H9 (cell line): ENCODE data around the gene HSPB2. TPM values are rescaled to one million over a fixed set of nuclear protein-coding genes. Genes with fewer than 3 reads are reported as not detected.

Source experiments
- DNase-seq: peaks from one replicate; pipeline ENCODE4 v3.0.0-alpha.2; 2017
- H2AFZ ChIP-seq: one replicate; pipeline ENCODE4 v1.6.1; 2013; ENCODE audit warnings: mild to moderate bottlenecking, low read length, control low read depth, moderate library complexity
- H2AK5ac ChIP-seq: 2 replicates; pipeline ENCODE4 v1.6.1; 2013; ENCODE audit warnings: low read length, control low read depth, mixed read lengths; ENCODE audit not compliant: insufficient read length
- H2BK120ac ChIP-seq: one replicate; pipeline ENCODE4 v1.6.1; 2013; ENCODE audit warnings: low read depth, mild to moderate bottlenecking, low read length, control low read depth, inconsistent platforms; ENCODE audit not compliant: poor library complexity, severe bottlenecking
- H2BK12ac ChIP-seq: 2 replicates; pipeline ENCODE4 v1.6.1; 2013; ENCODE audit warnings: low read length, control low read depth, mixed read lengths, low read depth; ENCODE audit not compliant: insufficient read length
- H2BK15ac ChIP-seq: 2 replicates; pipeline ENCODE4 v1.6.1; 2013; ENCODE audit warnings: low read depth, low read length, control low read depth
- H2BK20ac ChIP-seq: one replicate; pipeline ENCODE4 v1.6.1; 2013; ENCODE audit warnings: low read depth, mild to moderate bottlenecking, low read length, control low read depth, inconsistent platforms; ENCODE audit not compliant: poor library complexity, severe bottlenecking
- H2BK5ac ChIP-seq: 2 replicates; pipeline ENCODE4 v1.6.1; 2013; ENCODE audit warnings: low read length, control low read depth, mixed read lengths; ENCODE audit not compliant: insufficient read length
- H3K14ac ChIP-seq: 2 replicates; pipeline ENCODE4 v1.6.1; 2013; ENCODE audit warnings: low read length, control low read depth; ENCODE audit not compliant: insufficient read depth
- H3K18ac ChIP-seq: 2 replicates; pipeline ENCODE4 v1.6.1; 2013; ENCODE audit warnings: low read depth, mild to moderate bottlenecking, mixed read lengths, low read length, control low read depth; ENCODE audit not compliant: insufficient read length
- H3K23ac ChIP-seq: 2 replicates; pipeline ENCODE4 v1.6.1; 2013; ENCODE audit warnings: low read length, control low read depth, mixed read lengths, low read depth; ENCODE audit not compliant: insufficient read length
- H3K23me2 ChIP-seq: 2 replicates; pipeline ENCODE4 v1.6.1; 2013; ENCODE audit warnings: low read depth, mild to moderate bottlenecking, mixed read lengths, low read length, control low read depth; ENCODE audit not compliant: insufficient read length, poor library complexity, severe bottlenecking
- H3K27ac ChIP-seq: 2 replicates; pipeline ENCODE4 v1.5.1; 2013; ENCODE audit warnings: low read length, control low read depth, mixed read lengths, low read depth; ENCODE audit not compliant: insufficient read length
- H3K27me3 ChIP-seq: 2 replicates; pipeline ENCODE4 v1.6.1; 2013; ENCODE audit warnings: low read length, control low read depth, inconsistent platforms; ENCODE audit not compliant: insufficient read depth
- H3K4ac ChIP-seq: 2 replicates; pipeline ENCODE4 v1.6.1; 2013; ENCODE audit warnings: low read depth, mild to moderate bottlenecking, control low read depth, inconsistent platforms, low read length, moderate library complexity
- H3K4me1 ChIP-seq: 2 replicates; pipeline ENCODE4 v1.6.1; 2013; ENCODE audit warnings: low read length, control low read depth, inconsistent platforms; ENCODE audit not compliant: insufficient read depth
- H3K4me2 ChIP-seq: 2 replicates; pipeline ENCODE4 v1.6.1; 2013; ENCODE audit warnings: low read length, control low read depth, mixed read lengths; ENCODE audit not compliant: insufficient read length, insufficient read depth
- H3K56ac ChIP-seq: 2 replicates; pipeline ENCODE4 v1.6.1; 2013; ENCODE audit warnings: low read depth, mild to moderate bottlenecking, mixed read lengths, low read length, control low read depth; ENCODE audit not compliant: insufficient read length
- H3K79me1 ChIP-seq: 2 replicates; pipeline ENCODE4 v1.6.1; 2013; ENCODE audit warnings: low read depth, mild to moderate bottlenecking, moderate library complexity, low read length, control low read depth, inconsistent platforms; ENCODE audit not compliant: insufficient read depth, poor library complexity, severe bottlenecking
- H3K79me2 ChIP-seq: 2 replicates; pipeline ENCODE4 v1.6.1; 2013; ENCODE audit warnings: low read length, control low read depth, inconsistent platforms; ENCODE audit not compliant: insufficient read depth
- H3K9ac ChIP-seq: 2 replicates; pipeline ENCODE4 v1.6.1; 2013; ENCODE audit warnings: low read length, control low read depth, mixed read lengths; ENCODE audit not compliant: insufficient read length; ENCODE audit errors: extremely low read depth
- H3K9me3 ChIP-seq: one replicate; pipeline ENCODE4 v1.6.1; 2013; ENCODE audit warnings: low read depth, low read length, inconsistent platforms; ENCODE audit not compliant: control insufficient read depth
- H3T11ph ChIP-seq: one replicate; pipeline ENCODE4 v1.6.1; 2013; ENCODE audit warnings: mild to moderate bottlenecking, low read length, control low read depth, inconsistent platforms
- H4K20me1 ChIP-seq: one replicate; pipeline ENCODE4 v1.6.1; 2013; ENCODE audit not compliant: control insufficient read depth, insufficient read length, insufficient read depth
- H4K5ac ChIP-seq: 2 replicates; pipeline ENCODE4 v1.6.1; 2013; ENCODE audit warnings: low read depth, mild to moderate bottlenecking, mixed read lengths, low read length, control low read depth; ENCODE audit not compliant: insufficient read length
- H4K8ac ChIP-seq: replicated peaks from 2 replicates; pipeline ENCODE4 v1.6.1; 2013; ENCODE audit warnings: low read length, control low read depth, mixed read lengths, low read depth; ENCODE audit not compliant: insufficient read length
- H4K91ac ChIP-seq: 2 replicates; pipeline ENCODE4 v1.6.1; 2013; ENCODE audit warnings: low read depth, mild to moderate bottlenecking, moderate library complexity, mixed read lengths, low read length, control low read depth; ENCODE audit not compliant: insufficient read length
- H3K27ac Mint-ChIP-seq, 3 experiments: 2 replicates in 2 of 3; 3 replicates in 1 of 3; pipeline ENCODE4 v1.8.0; 2020 to 2021; ENCODE audit warnings: mixed read lengths in 3 of 3, mild to moderate bottlenecking in 1 of 3, moderate library complexity in 1 of 3
- H3K27me3 Mint-ChIP-seq: 2 replicates; pipeline ENCODE4 v1.8.0; 2021; ENCODE audit warnings: low read depth, mild to moderate bottlenecking, moderate library complexity, mixed read lengths
- H3K36me3 Mint-ChIP-seq, 3 experiments: 2 replicates in 2 of 3; 3 replicates in 1 of 3; pipeline ENCODE4 v1.8.0; 2020 to 2021; ENCODE audit warnings: low read depth in 3 of 3, mixed read lengths in 3 of 3; ENCODE audit not compliant: insufficient read depth in 1 of 3
- H3K4me1 Mint-ChIP-seq, 2 experiments: 2 replicates each; pipeline ENCODE4 v1.8.0; 2020; ENCODE audit warnings: mixed read lengths in 2 of 2
- H3K4me3 Mint-ChIP-seq, 2 experiments: 2 replicates in 1 of 2; 3 replicates in 1 of 2; pipeline ENCODE4 v1.8.0; 2020 to 2021; ENCODE audit warnings: mild to moderate bottlenecking in 2 of 2, mixed read lengths in 2 of 2, moderate library complexity in 1 of 2
- H3K9me3 Mint-ChIP-seq, 2 experiments: 2 replicates in 1 of 2; 3 replicates in 1 of 2; pipeline ENCODE4 v1.8.0; 2020; ENCODE audit warnings: mild to moderate bottlenecking in 2 of 2, mixed read lengths in 2 of 2, moderate library complexity in 1 of 2
- CTCF ChIP-seq: fragments of 200-600 bp; sonication (generic); conservative IDR thresholded peaks from 3 replicates; pipeline ENCODE4 v1.8.0; 2021; ENCODE audit warnings: antibody characterized with exemption, mild to moderate bottlenecking
- WGBS: extraction: QIAGEN DNeasy Blood & Tissue Kit; methylation state at CpG from one replicate; pipeline ENCODE4 v1.1.7; 2013; ENCODE audit warnings: missing lambda C conversion rate, low lambda C conversion rate, mixed read lengths; ENCODE audit not compliant: insufficient read length; ENCODE audit errors: extremely low coverage; 5-methylcytosine and 5-hydroxymethylcytosine counted together
- total RNA-seq: library from RNA; stranded (reverse); gene quantifications from 2 replicates; pipeline ENCODE4 v1.2.1, GENCODE V29; 2021

The HSPB2 gene
- total RNA-seq, 1 experiment from 2014 or later: 0.22 TPM

- Histone ChIP-seq H3K9ac (no peak overlapping the region), H3K9me3 (no peaks in the 10 kb centered on the region), H3K56ac (no peak overlapping the region), H3K79me1 (no peaks in the 10 kb centered on the region), H2BK12ac (no peak overlapping the region), H3K23me2 (no peaks in the 10 kb centered on the region), H3K23ac (no peak overlapping the region), H3K27ac (no peak overlapping the region), H2BK120ac (no peak overlapping the region), H4K20me1 (no peaks in the 10 kb centered on the region), H2AK5ac (no peak overlapping the region), H3K14ac (no peak overlapping the region), H3T11ph (no peak overlapping the region), H4K5ac (no peak overlapping the region), H3K18ac (no peak overlapping the region), H4K91ac (no peak overlapping the region), H3K4ac (no peak overlapping the region), H2BK15ac (no peak overlapping the region), H3K4me2 (no peak overlapping the region), H2BK5ac (no peak overlapping the region), H3K27me3 (no peaks in the 10 kb centered on the region), H3K79me2 (no peaks in the 10 kb centered on the region), H2BK20ac (no peak overlapping the region), H3K4me1 (no peaks in the 10 kb centered on the region), H4K8ac (no peak overlapping the region), H2AFZ (no peak overlapping the region)
- no peaks in the 10 kb centered on the region for H3K36me3 Mint-ChIP-seq
- H3K4me1 Mint-ChIP-seq: no peaks in the 10 kb centered on the region
- DNase-seq: no peak
- H3K4me3 Mint-ChIP-seq: no peak overlapping the region
- no peak for TF ChIP-seq CTCF
- no peak overlapping the region for H3K27ac Mint-ChIP-seq
- H3K9me3 Mint-ChIP-seq: no peaks in the 10 kb centered on the region
- WGBS: no CpG with 5 or more reads among the region's 2 CpGs
- no peaks in the 10 kb centered on the region; the same call in none of the 2 replicates for H3K27me3 Mint-ChIP-seq
Measured at GRCh38 chr11:111886844-111887243, 25.7 kb upstream of the HSPB2 start.
